ENCODE results near the gene DDB1. TPM values are rescaled to one million over a fixed set of nuclear protein-coding genes. Genes with fewer than 3 reads are reported as not detected.

The DDB1 gene
- polyA plus RNA-seq, 3 donors: 54.1 to 97.2 (median 86.6) TPM

DNA sequence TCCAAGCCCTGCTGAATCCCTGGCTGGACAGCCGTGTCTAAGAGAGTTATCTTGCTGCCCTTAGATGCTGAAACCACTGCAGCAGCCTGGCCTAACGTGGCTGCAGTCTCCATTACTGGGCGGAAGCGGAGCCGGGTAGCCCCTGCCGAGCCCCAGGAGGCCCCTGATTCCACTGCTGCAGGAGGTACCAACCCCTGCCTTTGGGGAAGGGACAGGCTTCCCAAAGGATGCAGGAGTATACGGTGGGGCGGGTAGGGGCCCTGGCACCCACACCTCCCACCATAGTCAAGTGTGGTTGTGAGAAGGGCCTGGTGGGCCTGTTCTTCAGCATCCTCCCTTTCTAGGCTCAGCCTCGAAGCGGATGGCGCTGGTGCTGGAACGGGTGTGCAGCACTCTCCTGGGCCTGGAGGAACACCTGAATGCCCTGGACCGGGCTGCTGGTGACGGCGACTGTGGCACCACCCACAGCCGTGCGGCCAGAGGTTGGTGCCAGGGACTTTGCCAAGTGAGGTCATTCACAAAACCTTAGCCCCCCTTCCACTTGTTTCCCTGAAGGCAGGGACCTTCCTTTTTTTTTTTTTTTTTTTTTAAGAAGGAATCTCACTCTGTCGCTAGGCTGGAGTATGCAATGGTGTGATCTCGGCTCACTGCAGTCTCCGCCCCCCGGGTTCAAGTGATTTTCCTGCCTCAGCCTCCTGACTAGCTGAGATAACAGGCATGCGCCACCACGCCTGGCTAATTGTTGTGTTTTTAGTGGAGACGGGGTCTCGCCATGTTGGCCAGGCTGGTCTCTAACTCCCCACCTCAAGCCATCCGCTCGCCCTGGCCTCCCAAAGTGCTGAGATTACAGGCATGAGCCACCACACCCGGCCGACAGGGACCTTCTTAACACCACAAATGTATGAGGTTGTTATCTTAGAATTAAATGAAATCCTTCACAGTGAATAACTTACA lies 11.2 kb upstream of the DDB1 start:
- no peak overlapping the region for H3K4me3 ChIP-seq (replicated peaks in 1 of 3; ENCODE audit: low read depth in 2 of 3, low read length in 3 of 3)
- H3K27ac Mint-ChIP-seq: peak overlapping the region in 2 of 7 donors; percentile 19 to 52
- 95% methylated on average over 15 of the region's 29 CpGs for WGBS (ENCODE audit: insufficient coverage)
- H3K79me2 ChIP-seq (ENCODE audit: insufficient read depth, low read length): no peaks in the 10 kb centered on the region
- H3K36me3 ChIP-seq (replicated peaks in 1 of 2; ENCODE audit: control insufficient read depth in 1 of 2, insufficient read depth in 2 of 2, low read length in 2 of 2): peaks cover 15 to 48% of the 10 kb centered on the region in 2 donors
- no peak overlapping the region for H2AFZ ChIP-seq (ENCODE audit: insufficient read depth, low read depth, low read length, poor library complexity, severe bottlenecking)
- no peaks in the 10 kb centered on the region for H3K27me3 ChIP-seq (ENCODE audit: control insufficient read depth in 2 of 2, insufficient read depth in 2 of 2, low read length in 2 of 2)
- H3K4me3 Mint-ChIP-seq: no peak overlapping the region
- peaks cover 32% of the 10 kb centered on the region for H3K4me1 Mint-ChIP-seq
- no peak overlapping the region for H3K9ac ChIP-seq (ENCODE audit: insufficient read depth, low read length, poor library complexity, severe bottlenecking)
- intact Hi-C loops (cut with micrococcal nuclease): no loop called here
- no peaks in the 10 kb centered on the region for H4K20me1 ChIP-seq (ENCODE audit: insufficient read depth, low read length)
- no peaks in the 10 kb centered on the region for H3K9me3 Mint-ChIP-seq
- H3K27ac ChIP-seq (ENCODE audit: low read depth in 1 of 2, low read length in 2 of 2): no peak overlapping the region
- H3K9me3 ChIP-seq (replicated peaks in 1 of 2; ENCODE audit: control insufficient read depth in 1 of 2, insufficient read depth in 1 of 2, low read length in 2 of 2): no peaks in the 10 kb centered on the region
- TF ChIP-seq CTCF (IDR thresholded peaks at IDR 0.05): no peak
- DNase-seq: no peak
- peaks cover 20 to 28% of the 10 kb centered on the region in 2 donors for H3K4me1 ChIP-seq (ENCODE audit: control insufficient read depth in 1 of 2, insufficient read depth in 2 of 2, low read length in 2 of 2)
- H3K4me2 ChIP-seq (replicated peaks; ENCODE audit: extremely low read depth, low read length, poor library complexity, severe bottlenecking): no peak overlapping the region
- H3K27me3 Mint-ChIP-seq (ENCODE audit: low read depth in 3 of 3): peaks cover 0 to 2% (median 1%) of the 10 kb centered on the region in 3 donors
- peaks cover 55 to 63% of the 10 kb centered on the region in 2 donors for H3K36me3 Mint-ChIP-seq

- peaks cover 0 to 2% (median 1%) of the 10 kb centered on the region in 3 donors for H3K27me3 Mint-ChIP-seq (ENCODE audit: low read depth in 3 of 3)
- WGBS (ENCODE audit: insufficient coverage): 70% methylated on average over 19 of the region's 20 CpGs
- Histone ChIP-seq H3K27ac (ENCODE audit: low read depth in 1 of 2, low read length in 2 of 2) (no peak overlapping the region), H3K79me2 (ENCODE audit: insufficient read depth, low read length) (no peaks in the 10 kb centered on the region), H3K27me3 (ENCODE audit: control insufficient read depth in 2 of 2, insufficient read depth in 2 of 2, low read length in 2 of 2) (no peaks in the 10 kb centered on the region), H3K36me3 (replicated peaks in 1 of 2; ENCODE audit: control insufficient read depth in 1 of 2, insufficient read depth in 2 of 2, low read length in 2 of 2) (peaks cover 15 to 42% of the 10 kb centered on the region in 2 donors), H2AFZ (ENCODE audit: insufficient read depth, low read depth, low read length, poor library complexity, severe bottlenecking) (no peak overlapping the region), H3K9ac (ENCODE audit: insufficient read depth, low read length, poor library complexity, severe bottlenecking) (no peak overlapping the region), H3K4me3 (replicated peaks in 1 of 3; ENCODE audit: low read depth in 2 of 3, low read length in 3 of 3) (no peak overlapping the region), H3K4me2 (replicated peaks; ENCODE audit: extremely low read depth, low read length, poor library complexity, severe bottlenecking) (no peak overlapping the region), H4K20me1 (ENCODE audit: insufficient read depth, low read length) (no peaks in the 10 kb centered on the region), H3K9me3 (replicated peaks in 1 of 2; ENCODE audit: control insufficient read depth in 1 of 2, insufficient read depth in 1 of 2, low read length in 2 of 2) (no peaks in the 10 kb centered on the region), H3K4me1 (ENCODE audit: control insufficient read depth in 1 of 2, insufficient read depth in 2 of 2, low read length in 2 of 2) (peaks cover 3 to 10% of the 10 kb centered on the region in 2 donors)
- H3K4me1 Mint-ChIP-seq: peaks cover 14% of the 10 kb centered on the region
- H3K9me3 Mint-ChIP-seq: no peaks in the 10 kb centered on the region
- intact Hi-C loops (cut with micrococcal nuclease): no loop called here
- no peak for DNase-seq
- peaks cover 49 to 55% of the 10 kb centered on the region in 2 donors for H3K36me3 Mint-ChIP-seq
- H3K4me3 Mint-ChIP-seq: no peak overlapping the region
- H3K27ac Mint-ChIP-seq: peak overlapping the region in 1 of 7 donors; percentile 44
- TF ChIP-seq CTCF (IDR thresholded peaks at IDR 0.05): no peak
Measured at GRCh38 chr11:61342207-61342803, 9.4 kb upstream of the DDB1 start.

All from CD14-positive monocyte (primary cell).